ENCODE results near the gene HDHD2.

The HDHD2 gene

DNA sequence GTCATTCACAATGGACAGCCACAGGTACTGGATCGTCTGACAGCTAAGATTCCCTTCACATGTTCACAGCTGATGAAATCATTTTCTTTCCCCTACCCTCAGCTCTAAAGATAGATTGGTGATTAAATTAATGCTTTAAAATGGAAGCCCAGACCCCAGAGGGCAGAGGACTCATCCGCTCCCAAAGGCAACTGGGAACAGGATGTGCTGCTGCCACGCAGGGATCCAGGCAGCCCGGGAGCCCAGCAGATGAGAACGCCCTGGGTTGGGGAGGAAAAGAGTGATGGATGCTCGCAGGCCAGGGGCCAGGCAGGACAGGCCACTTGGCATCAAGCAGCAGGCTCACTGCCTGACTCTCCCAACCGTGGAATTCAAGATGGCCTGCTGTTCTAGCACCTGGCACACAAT, 41.3 kb downstream of the HDHD2 start:
- H3K23ac ChIP-seq (ENCODE audit: low read length in 2 of 2) = no peak overlapping the region
- 92% methylated on average over 6 of the region's 7 CpGs for WGBS

GRCh38 chr18:47108373-47108772, 41.9 kb downstream of the HDHD2 start:
- no peak overlapping the region for H4K91ac ChIP-seq (ENCODE audit: low read length)
- H2AFZ ChIP-seq (ENCODE audit: low read depth, low read length) = no peak overlapping the region

More for the DNA sequence above, 41.3 kb downstream of the HDHD2 start:
- no peaks in the 10 kb centered on the region for H3K79me1 ChIP-seq (replicated peaks; ENCODE audit: low read length, poor library complexity, severe bottlenecking)
- H3K4me3 ChIP-seq (ENCODE audit: insufficient read depth in 1 of 2, low read depth in 1 of 2, low read length in 2 of 2) = no peak overlapping the region
- DNase-seq = no peak
- H3K4me2 ChIP-seq (ENCODE audit: low read length, poor library complexity, severe bottlenecking) = no peak overlapping the region
- no peak overlapping the region for H2AK5ac ChIP-seq (ENCODE audit: low read length, severe bottlenecking)
- no peaks in the 10 kb centered on the region for H3K27me3 ChIP-seq (ENCODE audit: control insufficient read depth in 1 of 2, insufficient read depth in 1 of 2, low read length in 2 of 2)
- no peak overlapping the region for H3K18ac ChIP-seq (ENCODE audit: low read depth in 1 of 2, low read length in 2 of 2)
- no peak overlapping the region for H2BK120ac ChIP-seq (ENCODE audit: low read depth, low read length)
- no peak overlapping the region for H4K91ac ChIP-seq (ENCODE audit: low read length)
- H3K4me1 ChIP-seq (ENCODE audit: control insufficient read depth, insufficient read depth, low read depth, low read length) = no peaks in the 10 kb centered on the region
- no peaks in the 10 kb centered on the region for H3K9me3 ChIP-seq (ENCODE audit: control insufficient read depth, low read length)
- H2BK5ac ChIP-seq (ENCODE audit: low read depth, low read length, poor library complexity, severe bottlenecking) = no peak overlapping the region
- H3K4ac ChIP-seq (ENCODE audit: low read depth in 1 of 2, low read length in 2 of 2) = no peak overlapping the region
- no peak overlapping the region for H2BK12ac ChIP-seq (ENCODE audit: low read length in 2 of 2)
- no peak overlapping the region for H3K27ac ChIP-seq (ENCODE audit: low read length, poor library complexity, severe bottlenecking)
- no peak overlapping the region for H3K14ac ChIP-seq (ENCODE audit: low read length in 2 of 2)
- H2BK15ac ChIP-seq (ENCODE audit: low read depth, poor library complexity, severe bottlenecking) = no peak overlapping the region
- H3K9ac ChIP-seq (ENCODE audit: low read length) = no peak overlapping the region
- H2AFZ ChIP-seq (ENCODE audit: low read depth, low read length) = no peak overlapping the region
- H3K36me3 ChIP-seq (ENCODE audit: control insufficient read depth in 1 of 2, insufficient read depth in 2 of 2, low read depth in 1 of 2, low read length in 2 of 2) = peaks cover 9 to 90% of the 10 kb centered on the region in 2 experiments
- no peak overlapping the region for H4K8ac ChIP-seq (ENCODE audit: low read length)

GRCh38 chr18:47100212-47100831, 50.0 kb downstream of the HDHD2 start:
- H3K14ac ChIP-seq (ENCODE audit: low read length in 2 of 2) = no peak overlapping the region
- H3K4me3 ChIP-seq (ENCODE audit: insufficient read depth in 1 of 2, low read depth in 1 of 2, low read length in 2 of 2) = no peak overlapping the region
- no peak overlapping the region for H3K23ac ChIP-seq (ENCODE audit: low read length in 2 of 2)
- H3K9me3 ChIP-seq (ENCODE audit: control insufficient read depth, low read length) = no peaks in the 10 kb centered on the region
- H3K4ac ChIP-seq (ENCODE audit: low read depth in 1 of 2, low read length in 2 of 2) = no peak overlapping the region
- H2BK15ac ChIP-seq (ENCODE audit: low read depth, poor library complexity, severe bottlenecking) = no peak overlapping the region
- H2BK120ac ChIP-seq (ENCODE audit: low read depth, low read length) = no peak overlapping the region
- no peak overlapping the region for H3K27ac ChIP-seq (ENCODE audit: low read length, poor library complexity, severe bottlenecking)
- peaks cover 3 to 45% of the 10 kb centered on the region in 2 experiments for H3K36me3 ChIP-seq (ENCODE audit: control insufficient read depth in 1 of 2, insufficient read depth in 2 of 2, low read depth in 1 of 2, low read length in 2 of 2)
- H4K8ac ChIP-seq (ENCODE audit: low read length) = no peak overlapping the region
- peaks cover 2% of the 10 kb centered on the region for H3K4me1 ChIP-seq (ENCODE audit: control insufficient read depth, insufficient read depth, low read depth, low read length)
- no peak overlapping the region for H2AK5ac ChIP-seq (ENCODE audit: low read length, severe bottlenecking)
- 42% methylated on average over 12 of the region's 12 CpGs for WGBS
- no peaks in the 10 kb centered on the region for H3K79me1 ChIP-seq (replicated peaks; ENCODE audit: low read length, poor library complexity, severe bottlenecking)
- H2AFZ ChIP-seq (ENCODE audit: low read depth, low read length) = no peak overlapping the region
- no peak overlapping the region for H3K18ac ChIP-seq (ENCODE audit: low read depth in 1 of 2, low read length in 2 of 2)
- H3K27me3 ChIP-seq (ENCODE audit: control insufficient read depth in 1 of 2, insufficient read depth in 1 of 2, low read length in 2 of 2) = no peaks in the 10 kb centered on the region
- DNase-seq = peak; percentile 52
- no peak overlapping the region for H3K4me2 ChIP-seq (ENCODE audit: low read length, poor library complexity, severe bottlenecking)
- H2BK5ac ChIP-seq (ENCODE audit: low read depth, low read length, poor library complexity, severe bottlenecking) = no peak overlapping the region
- no peak overlapping the region for H2BK12ac ChIP-seq (ENCODE audit: low read length in 2 of 2)
- H4K91ac ChIP-seq (ENCODE audit: low read length) = no peak overlapping the region
- no peak overlapping the region for H3K9ac ChIP-seq (ENCODE audit: low read length)

More at GRCh38 chr18:47108373-47108772, 41.9 kb downstream of the HDHD2 start:
- Histone ChIP-seq H2BK12ac (ENCODE audit: low read length in 2 of 2) (no peak overlapping the region), H3K9ac (ENCODE audit: low read length) (no peak overlapping the region), H3K4me1 (ENCODE audit: control insufficient read depth, insufficient read depth, low read depth, low read length) (no peaks in the 10 kb centered on the region), H3K23ac (ENCODE audit: low read length in 2 of 2) (no peak overlapping the region), H2BK5ac (ENCODE audit: low read depth, low read length, poor library complexity, severe bottlenecking) (no peak overlapping the region), H3K79me1 (replicated peaks; ENCODE audit: low read length, poor library complexity, severe bottlenecking) (no peaks in the 10 kb centered on the region), H3K27ac (ENCODE audit: low read length, poor library complexity, severe bottlenecking) (no peak overlapping the region), H3K18ac (ENCODE audit: low read depth in 1 of 2, low read length in 2 of 2) (no peak overlapping the region), H3K4me3 (ENCODE audit: insufficient read depth in 1 of 2, low read depth in 1 of 2, low read length in 2 of 2) (no peak overlapping the region), H3K4ac (ENCODE audit: low read depth in 1 of 2, low read length in 2 of 2) (no peak overlapping the region), H3K4me2 (ENCODE audit: low read length, poor library complexity, severe bottlenecking) (no peak overlapping the region), H2BK120ac (ENCODE audit: low read depth, low read length) (no peak overlapping the region), H3K36me3 (ENCODE audit: control insufficient read depth in 1 of 2, insufficient read depth in 2 of 2, low read depth in 1 of 2, low read length in 2 of 2) (peaks cover 9 to 90% of the 10 kb centered on the region in 2 experiments), H3K27me3 (ENCODE audit: control insufficient read depth in 1 of 2, insufficient read depth in 1 of 2, low read length in 2 of 2) (no peaks in the 10 kb centered on the region), H2BK15ac (ENCODE audit: low read depth, poor library complexity, severe bottlenecking) (no peak overlapping the region), H3K14ac (ENCODE audit: low read length in 2 of 2) (no peak overlapping the region), H3K9me3 (ENCODE audit: control insufficient read depth, low read length) (no peaks in the 10 kb centered on the region), H4K8ac (ENCODE audit: low read length) (no peak overlapping the region), H2AK5ac (ENCODE audit: low read length, severe bottlenecking) (no peak overlapping the region)
- 100% methylated on average over 3 of the region's 3 CpGs for WGBS
- no peak for DNase-seq

DNA sequence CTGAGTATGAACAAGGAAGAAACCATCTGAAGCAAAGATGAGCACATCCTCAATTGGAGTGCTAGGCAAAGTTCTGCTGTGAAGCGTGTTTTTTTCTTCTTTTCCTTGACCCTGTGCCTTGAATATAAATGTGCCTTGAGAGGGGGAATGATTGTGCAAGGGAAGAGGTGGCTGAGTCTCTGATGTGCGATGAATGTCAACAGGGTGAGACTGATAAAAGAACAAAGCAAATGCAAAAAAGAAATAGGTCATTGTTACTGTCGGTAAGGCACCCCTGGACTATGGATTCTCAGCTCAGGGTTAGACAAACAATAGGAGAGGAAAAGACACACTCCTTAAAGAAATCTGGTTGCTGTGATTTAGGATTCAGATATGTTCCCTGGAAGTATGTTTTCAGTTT, 54.5 kb downstream of the HDHD2 start:
- no peak overlapping the region for H3K23ac ChIP-seq (ENCODE audit: low read length in 2 of 2)
- no peak overlapping the region for H2AFZ ChIP-seq (ENCODE audit: low read depth, low read length)
- no peaks in the 10 kb centered on the region for H3K27me3 ChIP-seq (ENCODE audit: control insufficient read depth in 1 of 2, insufficient read depth in 1 of 2, low read length in 2 of 2)
- peaks cover 3 to 23% of the 10 kb centered on the region in 2 experiments for H3K36me3 ChIP-seq (ENCODE audit: control insufficient read depth in 1 of 2, insufficient read depth in 2 of 2, low read depth in 1 of 2, low read length in 2 of 2)
- no peak overlapping the region for H2BK15ac ChIP-seq (ENCODE audit: low read depth, poor library complexity, severe bottlenecking)
- H3K4me2 ChIP-seq (ENCODE audit: low read length, poor library complexity, severe bottlenecking) = no peak overlapping the region
- no peaks in the 10 kb centered on the region for H3K9me3 ChIP-seq (ENCODE audit: control insufficient read depth, low read length)
- no peak overlapping the region for H3K18ac ChIP-seq (ENCODE audit: low read depth in 1 of 2, low read length in 2 of 2)
- H2BK12ac ChIP-seq (ENCODE audit: low read length in 2 of 2) = no peak overlapping the region
- H3K14ac ChIP-seq (ENCODE audit: low read length in 2 of 2) = no peak overlapping the region
- H3K4me3 ChIP-seq (ENCODE audit: insufficient read depth in 1 of 2, low read depth in 1 of 2, low read length in 2 of 2) = no peak overlapping the region
- H2BK5ac ChIP-seq (ENCODE audit: low read depth, low read length, poor library complexity, severe bottlenecking) = no peak overlapping the region
- no peaks in the 10 kb centered on the region for H3K79me1 ChIP-seq (replicated peaks; ENCODE audit: low read length, poor library complexity, severe bottlenecking)
- peaks cover 2% of the 10 kb centered on the region for H3K4me1 ChIP-seq (ENCODE audit: control insufficient read depth, insufficient read depth, low read depth, low read length)
- no peak for DNase-seq
- H4K8ac ChIP-seq (ENCODE audit: low read length) = no peak overlapping the region
- H3K27ac ChIP-seq (ENCODE audit: low read length, poor library complexity, severe bottlenecking) = no peak overlapping the region
- H3K9ac ChIP-seq (ENCODE audit: low read length) = no peak overlapping the region
- no peak overlapping the region for H4K91ac ChIP-seq (ENCODE audit: low read length)
- H2BK120ac ChIP-seq (ENCODE audit: low read depth, low read length) = no peak overlapping the region
- no peak overlapping the region for H2AK5ac ChIP-seq (ENCODE audit: low read length, severe bottlenecking)
- no peak overlapping the region for H3K4ac ChIP-seq (ENCODE audit: low read depth in 1 of 2, low read length in 2 of 2)
- WGBS = 91% methylated on average over 3 of the region's 3 CpGs

Measured in mesenchymal stem cell (in vitro differentiated cells and primary cell).